ENCODE results near the gene JMJD4.

DNA sequence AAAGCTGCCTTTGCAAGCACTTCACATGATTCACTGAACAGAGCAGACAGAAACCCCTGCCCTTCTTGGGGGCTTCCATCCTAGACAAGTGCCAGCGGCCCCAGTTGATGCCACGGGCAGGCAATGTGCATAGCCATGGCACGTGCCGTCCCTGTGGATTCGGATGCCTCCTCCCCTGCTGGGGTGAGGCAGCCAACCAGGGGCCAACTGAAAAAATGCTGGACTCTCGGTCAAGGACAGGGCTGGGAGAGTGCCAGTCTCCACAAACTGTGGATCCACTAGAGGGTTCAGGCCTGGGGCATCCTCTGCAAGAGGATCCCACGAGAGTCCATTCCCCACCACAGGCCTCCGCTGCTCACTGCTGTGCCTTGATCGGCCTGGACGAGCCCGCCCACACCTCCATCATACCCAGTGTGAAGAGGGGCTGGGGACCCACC lies 3.8 kb downstream of the JMJD4 start:
- TF ChIP-seq CTCF (conservative IDR thresholded peaks at IDR 0.05; ENCODE audit: low read depth, low read length): no peak
- TF ChIP-seq POLR2A (IDR thresholded peaks at IDR 0.05; ENCODE audit: low read depth, low read length): no peak
- no peak for TF ChIP-seq MAZ (IDR thresholded peaks at IDR 0.05; ENCODE audit: borderline replicate concordance, low read depth, low read length)
